Right ventricle myocardium inferior (tissue), 1 donor: ENCODE results near the gene FGFR4. TPM values are rescaled to one million over a fixed set of nuclear protein-coding genes. Genes with fewer than 3 reads are reported as not detected.

Experiments
- ATAC-seq: fragments of 200-7000 bp; cut with Tn5 transposase; one replicate; pipeline ENCODE4 v1.9.1; 2020; ENCODE audit warnings: mild to moderate bottlenecking, moderate library complexity
- DNase-seq: peaks from one replicate; pipeline ENCODE4 v3.0.0; 2021; ENCODE audit errors: missing footprints
- intact Hi-C: fragments of 100-400 bp; cut with DNase I; formaldehyde crosslinking; loops from one replicate; pipeline ENCODE4 v1.11.0; 2022
- total RNA-seq: library from RNA; stranded (reverse); fragmentation: NEBNext Ultra II Directional; extraction: Animal tissue kit (Norgen Biotek cat#: 25700); gene quantifications from one replicate; pipeline ENCODE4 v1.2.1, GENCODE V29; 2021
- donor health status: DM: no; HTN: yes; CAD: no; lungs with severe emphysema.

The FGFR4 gene
- total RNA-seq, 1 donor from 2014 or later = 4.3 TPM

GRCh38 chr5:177146891-177147638, 60.4 kb downstream of the FGFR4 start:
- no peak for ATAC-seq
- intact Hi-C loops = no loop called here
- no peak for DNase-seq

Other genes with a start within 250 kb of the FGFR4 start
- 6.4 TPM for gene HK3, start 187.6 kb upstream of the FGFR4 start, total RNA-seq
- 34.3 TPM for gene UIMC1, start 80.1 kb upstream of the FGFR4 start, total RNA-seq
- 6.2 TPM for gene ZNF346, start 64.2 kb upstream of the FGFR4 start, total RNA-seq
- 36.1 TPM for gene NSD1, start 46.9 kb downstream of the FGFR4 start, total RNA-seq
- 18.9 TPM for gene RAB24, start 216.8 kb downstream of the FGFR4 start, total RNA-seq
- 34.1 TPM for gene PRELID1, start 216.9 kb downstream of the FGFR4 start, total RNA-seq
- 2.0 TPM for gene MXD3, start 225.0 kb downstream of the FGFR4 start, total RNA-seq